Putamen (tissue), 1 donor: ENCODE data around the gene CRACR2B.

Experiments
- DNase-seq: peaks from one replicate; pipeline ENCODE4 v3.0.0-alpha.2; 2016; ENCODE audit warnings: low spot score

The CRACR2B gene

DNA sequence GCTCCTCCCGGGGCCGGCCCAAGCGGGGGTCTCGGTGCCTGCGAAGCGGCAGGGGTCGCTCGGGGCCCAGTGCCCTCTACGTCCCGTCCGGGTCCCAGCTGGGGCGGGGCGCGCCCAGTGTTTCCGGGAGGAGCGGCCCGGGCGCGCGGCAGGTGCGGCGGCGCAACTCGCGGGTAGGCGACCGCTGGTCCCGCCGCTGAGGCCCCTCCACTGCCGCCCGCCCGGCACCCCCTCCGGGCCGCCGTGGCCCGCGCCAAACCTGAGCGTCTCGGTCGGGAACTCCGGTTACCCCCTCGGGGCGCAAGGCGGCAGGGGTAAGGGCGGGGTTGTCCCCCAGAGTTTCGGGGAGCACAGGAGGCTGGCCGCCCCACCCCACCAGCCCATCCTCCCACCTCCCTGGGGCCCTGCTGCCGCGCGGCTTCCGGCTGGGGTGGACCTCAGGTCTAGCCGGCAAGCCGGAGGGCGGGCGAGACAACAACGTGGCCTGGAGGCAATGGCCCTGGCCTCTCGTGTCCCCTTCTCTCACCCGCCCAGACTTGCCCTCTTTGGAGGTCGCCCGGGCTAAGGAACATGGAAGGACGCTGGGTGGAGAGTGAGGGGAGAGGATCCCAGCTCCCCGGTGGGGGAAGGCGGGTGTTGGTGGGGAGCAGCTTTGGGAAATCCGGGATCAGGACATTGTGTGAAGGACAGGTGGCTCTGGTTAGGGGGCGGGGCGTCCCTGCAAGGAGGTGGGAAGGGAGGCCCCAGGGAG is 398 bp upstream of the CRACR2B start:
- DNase-seq = no peak

- no peak for DNase-seq
These were observed 922 bp downstream of the CRACR2B start for GRCh38 chr11:828506-829175.

DNA sequence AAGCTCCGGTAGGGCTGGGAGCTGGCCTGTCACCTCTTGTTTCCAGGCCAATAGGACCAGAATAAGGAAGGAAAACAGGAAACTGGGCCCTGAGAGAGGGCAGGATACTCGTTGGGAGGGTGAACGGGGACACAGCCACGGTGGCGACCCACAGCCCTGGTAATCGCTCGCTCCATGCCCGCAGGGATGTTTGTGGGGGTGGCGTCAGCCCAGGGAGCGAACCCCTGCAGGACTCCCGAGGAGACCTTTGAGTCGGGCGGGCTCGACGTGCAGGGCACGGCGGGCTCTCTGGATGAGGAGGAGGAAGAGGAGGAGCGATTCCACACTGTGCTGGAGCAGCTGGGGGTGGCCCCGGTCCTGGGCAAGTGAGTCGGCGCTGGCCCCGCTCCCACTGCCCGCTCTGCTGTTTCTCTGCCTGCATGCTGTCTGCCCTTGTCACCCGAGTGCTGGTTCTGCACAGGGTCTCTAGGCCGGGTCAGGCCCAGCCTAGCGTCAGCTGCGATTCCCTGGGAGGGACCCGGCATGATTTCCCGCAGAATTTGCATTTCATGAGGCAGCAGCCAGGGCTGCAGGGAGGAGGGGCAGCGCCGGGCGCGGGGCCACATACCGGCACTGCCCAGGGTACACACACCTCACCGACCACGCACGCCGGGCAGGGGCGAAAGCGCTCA is 1.6 kb downstream of the CRACR2B start:
- DNase-seq = no peak

GRCh38 chr11:829847-830294 is 2.2 kb downstream of the CRACR2B start:
- no peak for DNase-seq

GRCh38 chr11:830295-831117 is 2.8 kb downstream of the CRACR2B start:
- no peak for DNase-seq

- no peak for DNase-seq
These were observed 3.6 kb downstream of the CRACR2B start for GRCh38 chr11:831118-831864.

DNA sequence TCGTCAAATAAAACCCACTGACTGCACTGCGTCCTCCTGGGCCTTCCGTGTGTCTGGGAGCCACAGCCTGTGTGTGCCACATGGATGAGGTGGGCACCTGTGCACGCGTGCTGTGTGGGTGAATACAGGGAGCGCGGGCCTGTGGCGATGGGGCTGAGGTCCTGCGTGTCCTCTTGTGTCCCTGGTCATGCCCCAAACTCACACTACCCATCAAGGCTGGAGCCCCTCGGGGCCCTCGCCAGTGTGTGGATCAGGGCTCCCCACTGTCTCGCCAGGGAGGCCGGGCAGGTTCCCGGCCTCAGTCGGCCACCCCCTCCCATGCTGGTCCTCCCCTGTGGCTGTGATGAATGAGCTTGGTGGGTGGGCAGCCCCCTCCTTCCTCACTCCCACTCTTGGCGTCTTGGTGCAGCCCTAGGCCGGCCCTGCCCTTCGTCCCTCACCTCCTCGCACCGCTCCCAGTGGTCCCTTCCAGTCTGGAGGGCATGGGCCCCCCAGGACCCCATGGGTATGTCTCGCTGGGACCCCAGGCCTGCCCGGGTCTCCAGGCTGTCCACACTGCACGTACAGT is 4.3 kb downstream of the CRACR2B start:
- no peak for DNase-seq

DNA sequence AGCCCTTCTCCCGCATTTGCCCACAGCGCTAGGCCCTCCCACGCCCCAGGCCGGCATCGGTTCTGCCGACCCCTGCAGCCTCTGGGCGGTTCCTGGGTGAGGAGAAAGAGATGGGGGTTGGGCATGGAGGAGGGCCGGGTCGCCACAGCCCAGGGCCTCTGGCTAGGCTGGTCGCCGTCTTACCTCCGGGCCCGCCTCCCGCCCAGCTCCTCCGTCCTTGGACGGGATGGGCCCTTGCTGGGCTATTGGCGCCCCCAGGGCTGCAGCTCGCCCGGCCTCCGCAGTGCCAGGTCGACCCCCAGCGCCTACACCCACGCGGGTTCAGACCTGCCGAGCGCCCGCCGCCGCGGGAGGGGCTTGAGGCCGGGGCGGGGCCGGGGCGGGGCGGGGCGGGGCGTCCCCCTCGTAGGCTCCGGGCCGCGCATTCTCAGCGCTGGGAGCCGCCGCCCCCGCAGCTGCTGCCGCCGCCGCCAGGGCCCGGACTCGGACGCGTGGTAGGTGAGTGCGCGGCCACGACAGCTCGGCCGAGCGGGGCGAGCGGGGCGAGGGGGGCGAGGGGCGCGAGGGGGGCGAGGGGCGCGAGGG is 4.9 kb downstream of the CRACR2B start, which contains the start of gene CD151:
CD151 (plus strand) TSS at position 424 of the 585 bp plus-strand sequence. CDS start 3,118 bp downstream, outside the sequence.
- no peak for DNase-seq

- no peak for DNase-seq
These were observed 5.5 kb downstream of the CRACR2B start for GRCh38 chr11:833114-833791.

DNA sequence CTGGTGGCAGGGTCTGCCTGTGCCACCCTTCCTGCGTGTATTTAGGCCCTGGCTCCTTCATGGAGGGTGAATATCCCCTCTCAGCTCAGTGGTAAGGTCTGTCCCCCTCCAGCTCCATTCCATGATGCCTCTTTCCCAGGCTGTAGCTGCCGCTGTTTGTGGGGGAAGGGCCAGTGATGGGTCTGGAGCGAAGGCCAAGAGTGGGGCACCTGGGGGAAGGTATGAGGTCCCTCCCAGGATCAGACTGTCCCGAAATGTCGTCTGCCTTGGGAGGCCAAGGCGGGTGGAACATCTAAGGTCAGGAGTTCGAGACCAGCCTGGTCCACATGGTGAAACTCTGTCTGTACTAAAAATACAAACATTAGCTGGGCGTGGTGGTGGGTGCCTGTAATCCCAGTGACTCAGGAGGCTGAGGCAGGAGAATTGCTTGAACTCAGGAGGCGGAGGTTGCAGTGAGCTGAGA is 6.2 kb downstream of the CRACR2B start:
- no peak for DNase-seq

GRCh38 chr11:834371-835316 is 6.9 kb downstream of the CRACR2B start:
- no peak for DNase-seq

DNA sequence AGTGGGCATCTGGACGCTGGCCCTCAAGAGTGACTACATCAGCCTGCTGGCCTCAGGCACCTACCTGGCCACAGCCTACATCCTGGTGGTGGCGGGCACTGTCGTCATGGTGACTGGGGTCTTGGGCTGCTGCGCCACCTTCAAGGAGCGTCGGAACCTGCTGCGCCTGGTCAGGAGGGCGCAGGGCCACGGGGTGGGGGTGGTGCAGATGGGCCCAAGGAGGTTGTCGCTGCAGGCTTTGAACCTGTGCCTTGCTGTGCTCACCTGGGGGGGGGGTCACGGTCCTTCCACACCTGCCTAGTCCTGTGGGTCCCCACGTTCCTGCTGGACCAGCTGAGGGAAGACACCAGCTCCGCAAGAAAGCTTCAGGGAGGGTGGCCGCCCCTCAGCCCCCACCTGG is 8.6 kb downstream of the CRACR2B start:
- no peak for DNase-seq

DNA sequence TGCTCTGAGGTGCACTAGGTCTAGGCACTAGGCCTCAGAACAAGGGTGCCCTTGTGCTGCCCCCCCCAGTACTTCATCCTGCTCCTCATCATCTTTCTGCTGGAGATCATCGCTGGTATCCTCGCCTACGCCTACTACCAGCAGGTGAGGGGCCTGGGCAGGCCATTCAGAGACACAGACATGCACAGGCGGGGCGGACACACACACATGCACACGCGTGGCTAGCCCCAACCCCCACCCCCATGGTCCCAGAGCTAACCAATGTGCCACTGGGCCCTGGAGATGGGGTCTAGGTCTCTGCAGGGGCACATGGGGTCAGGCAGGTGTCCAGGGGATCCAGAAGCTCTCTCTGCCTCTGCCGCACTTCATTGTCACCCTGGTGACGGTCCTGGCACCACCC is 9.0 kb downstream of the CRACR2B start:
- DNase-seq = no peak

DNA sequence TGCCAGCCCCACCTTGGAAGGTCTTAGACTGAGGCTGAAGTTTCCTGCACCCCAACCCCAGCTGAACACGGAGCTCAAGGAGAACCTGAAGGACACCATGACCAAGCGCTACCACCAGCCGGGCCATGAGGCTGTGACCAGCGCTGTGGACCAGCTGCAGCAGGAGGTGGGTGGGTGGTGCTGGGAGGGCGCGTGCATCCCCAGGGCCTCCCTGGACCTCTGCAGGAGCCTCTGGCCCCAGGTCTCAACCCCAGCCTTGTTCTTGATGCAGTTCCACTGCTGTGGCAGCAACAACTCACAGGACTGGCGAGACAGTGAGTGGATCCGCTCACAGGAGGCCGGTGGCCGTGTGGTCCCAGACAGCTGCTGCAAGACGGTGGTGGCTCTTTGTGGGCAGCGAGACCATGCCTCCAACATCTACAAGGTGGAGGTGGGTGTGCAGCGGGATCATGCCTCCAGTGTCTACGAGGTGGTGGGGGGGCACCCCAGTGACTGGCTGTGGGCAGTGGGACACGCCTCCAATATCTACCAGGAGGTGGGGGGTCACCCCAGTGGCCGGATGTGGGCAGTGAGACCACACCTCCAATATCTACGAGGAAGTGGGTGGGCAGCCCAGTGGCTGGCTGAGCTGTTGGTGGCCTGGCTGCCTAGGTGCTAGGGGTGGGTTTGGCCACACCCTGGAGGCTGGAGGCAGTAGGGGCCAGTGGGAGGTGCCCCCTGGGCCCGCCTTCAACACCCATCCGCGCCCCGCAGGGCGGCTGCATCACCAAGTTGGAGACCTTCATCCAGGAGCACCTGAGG is 9.7 kb downstream of the CRACR2B start:
- DNase-seq = no peak

DNA sequence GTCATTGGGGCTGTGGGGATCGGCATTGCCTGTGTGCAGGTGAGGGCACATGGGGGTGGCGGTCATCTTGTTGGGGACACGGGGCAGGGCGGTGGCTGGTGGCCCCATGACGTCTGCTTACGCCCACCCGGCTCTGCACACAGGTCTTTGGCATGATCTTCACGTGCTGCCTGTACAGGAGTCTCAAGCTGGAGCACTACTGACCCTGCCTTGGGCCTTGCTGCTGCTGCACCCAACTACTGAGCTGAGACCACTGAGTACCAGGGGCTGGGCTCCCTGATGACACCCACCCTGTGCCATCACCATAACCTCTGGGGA is 10.2 kb downstream of the CRACR2B start:
- no peak for DNase-seq

GRCh38 chr11:838441-839279 is 10.9 kb downstream of the CRACR2B start:
- DNase-seq = no peak

DNA sequence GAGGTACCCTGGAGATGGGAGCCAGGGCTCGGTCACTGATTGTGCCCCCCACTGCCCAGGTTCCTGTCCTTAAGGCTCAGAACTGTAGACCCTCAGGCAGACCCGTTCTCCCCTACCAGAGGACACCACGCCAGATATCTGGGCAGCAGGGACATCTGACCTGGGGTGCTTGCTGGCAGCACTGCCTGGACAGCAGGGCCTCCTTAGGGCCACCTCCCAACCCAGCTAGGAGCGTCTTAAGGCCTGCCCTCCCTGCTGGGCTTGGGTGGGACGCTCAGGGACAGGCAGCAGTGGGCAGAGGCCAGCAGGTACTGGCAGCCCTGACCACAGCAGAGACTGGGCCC is 11.5 kb downstream of the CRACR2B start:
- DNase-seq = no peak
